K562 (cell line): Measurements from ENCODE around the gene GNS. TPM values are rescaled to one million over a fixed set of nuclear protein-coding genes. Genes with fewer than 3 reads are reported as not detected.

Experiments used
- ATAC-seq: fragments of 200-7000 bp; cut with Tn5 transposase; 3 replicates; pipeline ENCODE4 v1.9.1; 2020; ENCODE audit warnings: moderate library complexity
- BruUV-seq: library from RNA; stranded (reverse); fragments of 400-500 nt; replicated peaks from 2 replicates; lab custom pipeline; 2021; lab: Mats Ljungman, UMichigan
- CTCF ChIA-PET: fragments of 300-600 bp; formaldehyde crosslinking; extraction: SDS; loops from one replicate; lab custom pipeline; 2021; ENCODE audit warnings: low intra/inter-chr PET ratio; lab: Yijun Ruan, JAX
- POLR2A ChIA-PET: fragments of 300-600, 350-650 bp; sonication (Branson Sonifier 250); formaldehyde crosslinking; extraction: SDS; loops from one replicate; lab custom pipeline; 2021; ENCODE audit warnings: antibody characterized with exemption, inconsistent platforms; lab: Yijun Ruan, JAX
- DNase-seq, 4 experiments: peaks; one replicate each; pipeline versions ENCODE4 v3.0.0 to v3.0.0-alpha.2; 2011 to 2018; ENCODE audit warnings: low spot score in 3 of 4, mixed read lengths in 3 of 4; ENCODE audit errors: extremely low read depth in 1 of 4
- FAIRE-seq: peaks from 2 replicates; lab custom pipeline; 2011; peaks lifted over from hg19 to GRCh38; lab: Jason Lieb, UNC
- H2AFZ ChIP-seq: 2 replicates; pipeline ENCODE4 v1.6.0; 2011; ENCODE audit warnings: low read depth, low read length, control low read depth, inconsistent platforms
- H3K27ac ChIP-seq: fragments of 200-600 bp; 3 replicates; pipeline ENCODE4 v1.8.0; 2011; ENCODE audit warnings: low read depth, mild to moderate bottlenecking, control low read depth, inconsistent platforms, low read length, moderate library complexity, mixed read lengths; ENCODE audit errors: extremely low read depth
- H3K27me3 ChIP-seq, 2 experiments: fragments of 300-600 bp in 1 of 2; 2 replicates in 1 of 2; 3 replicates in 1 of 2; pipeline versions ENCODE4 v1.6.0 to v1.8.0; 2011; ENCODE audit warnings: inconsistent platforms in 2 of 2, low read length in 2 of 2, mild to moderate bottlenecking in 1 of 2, mixed read lengths in 1 of 2, moderate library complexity in 1 of 2; ENCODE audit not compliant: control insufficient read depth in 2 of 2, insufficient read depth in 2 of 2
- H3K36me3 ChIP-seq: fragments of 300-600 bp; 3 replicates; pipeline ENCODE4 v1.8.0; 2011; ENCODE audit warnings: mild to moderate bottlenecking, low read length, inconsistent platforms; ENCODE audit not compliant: control insufficient read depth, insufficient read depth
- H3K4me1 ChIP-seq, 2 experiments: fragments of 200-600 bp in 1 of 2; replicated peaks in 1 of 2; 2 replicates in 1 of 2; 3 replicates in 1 of 2; pipeline versions ENCODE4 v1.5.1 to v1.8.0; 2011; ENCODE audit warnings: inconsistent platforms in 2 of 2, low read length in 2 of 2, mild to moderate bottlenecking in 1 of 2, mixed read lengths in 1 of 2, moderate library complexity in 1 of 2; ENCODE audit not compliant: control insufficient read depth in 2 of 2, insufficient read depth in 2 of 2
- H3K4me2 ChIP-seq: 2 replicates; pipeline ENCODE4 v1.6.1; 2011; ENCODE audit warnings: low read length, control low read depth, inconsistent platforms, mixed read lengths; ENCODE audit not compliant: insufficient read depth
- H3K4me3 ChIP-seq: fragments of 200-600 bp; sonication (generic), shearing (Covaris generic); 2 replicates; pipeline ENCODE4 v1.5.1; 2016; ENCODE audit warnings: control low read depth, inconsistent platforms
- H3K79me2 ChIP-seq: fragments of 200-600 bp; 3 replicates; pipeline ENCODE4 v1.8.0; 2011; ENCODE audit warnings: low read length, inconsistent platforms; ENCODE audit not compliant: control insufficient read depth, insufficient read depth
- H3K9ac ChIP-seq, 2 experiments: 2 replicates each; pipeline versions ENCODE4 v1.6.0 to v1.6.1; 2011; ENCODE audit warnings: low read depth in 2 of 2, low read length in 2 of 2, control low read depth in 1 of 2, inconsistent platforms in 1 of 2, mild to moderate bottlenecking in 1 of 2, mixed read lengths in 1 of 2; ENCODE audit not compliant: insufficient read depth in 1 of 2
- H3K9me1 ChIP-seq: one replicate; pipeline ENCODE4 v1.6.0; 2011; ENCODE audit warnings: inconsistent platforms, mild to moderate bottlenecking, low read length, moderate library complexity; ENCODE audit not compliant: control insufficient read depth, insufficient read depth
- H3K9me3 ChIP-seq: replicated peaks from 2 replicates; pipeline ENCODE4 v1.5.1; 2011; ENCODE audit warnings: low read depth, low read length, inconsistent platforms; ENCODE audit not compliant: control insufficient read depth, insufficient read depth
- H4K20me1 ChIP-seq: replicated peaks from 2 replicates; pipeline ENCODE4 v1.6.1; 2011; ENCODE audit warnings: low read length, inconsistent platforms, mixed read lengths; ENCODE audit not compliant: control insufficient read depth, insufficient read depth
- CEBPG ChIP-seq, 3 experiments: fragments of 200-800 bp in 1 of 3; sonication (Bioruptor generic) in 1 of 3; sonication (generic) in 1 of 3; formaldehyde crosslinking in 1 of 3; IDR thresholded peaks in 2 of 3; conservative IDR thresholded peaks in 1 of 3; 2 replicates each; pipeline versions ENCODE4 v1.6.1 to v1.8.0; 2016 to 2022; ENCODE audit warnings: missing compliant biosample characterization in 2 of 3, missing genetic modification characterization in 2 of 3, mild to moderate bottlenecking in 1 of 3, missing genetic modification reagents in 1 of 3
- CXXC5 ChIP-seq: fragments of 250-450 bp; sonication (Bioruptor Pico); IDR thresholded peaks from 2 replicates; pipeline ENCODE4 v1.8.0; 2022; ENCODE audit warnings: inconsistent platforms, mild to moderate bottlenecking, moderate library complexity
- EP400 ChIP-seq: fragments of 450-650 bp; IDR thresholded peaks from 2 replicates; pipeline ENCODE4 v1.6.1; 2017; ENCODE audit warnings: antibody characterized with exemption, mild to moderate bottlenecking, moderate library complexity
- FIP1L1 ChIP-seq: fragments of 200-400 bp; formaldehyde crosslinking; IDR thresholded peaks from 2 replicates; pipeline ENCODE4 v1.6.1; 2018; ENCODE audit warnings: mild to moderate bottlenecking, low read depth, low read length; ENCODE audit not compliant: poor library complexity, severe bottlenecking
- GATAD2A ChIP-seq: fragments of 450-650 bp; IDR thresholded peaks from 2 replicates; pipeline ENCODE4 v1.6.1; 2017
- HDAC8 ChIP-seq: fragments of 450-650 bp; IDR thresholded peaks from 2 replicates; pipeline ENCODE4 v1.6.1; 2016; ENCODE audit warnings: mild to moderate bottlenecking, missing genetic modification characterization, moderate library complexity, missing compliant biosample characterization
- JUN ChIP-seq, 2 experiments: sonication (generic) in 1 of 2; formaldehyde crosslinking in 1 of 2; IDR thresholded peaks; 2 replicates each; pipeline versions ENCODE4 v1.6.1 to v1.8.0; 2012 to 2022; ENCODE audit warnings: borderline replicate concordance in 2 of 2, mild to moderate bottlenecking in 2 of 2, improper control_type of control experiment in 1 of 2, low read depth in 1 of 2, low read length in 1 of 2, missing genetic modification reagents in 1 of 2
- JUND ChIP-seq, 2 experiments: IDR thresholded peaks; 2 replicates in 1 of 2; 3 replicates in 1 of 2; pipeline ENCODE4 v1.6.1; 2011; ENCODE audit warnings: borderline replicate concordance in 2 of 2, low read depth in 2 of 2, low read length in 2 of 2, improper control_type of control experiment in 1 of 2, missing biosample characterization in 1 of 2, missing genetic modification characterization in 1 of 2, missing genetic modification reagents in 1 of 2
- NFIC ChIP-seq: fragments of 450-650 bp; IDR thresholded peaks from 2 replicates; pipeline ENCODE4 v1.6.1; 2017; ENCODE audit warnings: mild to moderate bottlenecking, inconsistent platforms
- ZNF354B ChIP-seq: fragments of 250-450 bp; sonication (Bioruptor Pico); IDR thresholded peaks from 2 replicates; pipeline ENCODE4 v1.4.0; 2020
- ZNF589 ChIP-seq: fragments of 200-800 bp; sonication (Bioruptor generic); IDR thresholded peaks from 2 replicates; pipeline ENCODE4 v1.6.1; 2016; ENCODE audit warnings: low read depth, missing genetic modification characterization, missing compliant biosample characterization
- WGBS: fragments of 100-300 bp; shearing (Covaris generic); methylation state at CpG from one replicate; pipeline ENCODE4 v1.1.6; 2016; ENCODE audit warnings: low coverage, mixed read lengths; ENCODE audit not compliant: insufficient coverage; ENCODE audit errors: missing lambda C conversion rate; 5-methylcytosine and 5-hydroxymethylcytosine counted together
- in situ Hi-C: fragments of 300-500 bp; cut with MboI; formaldehyde crosslinking; loops from 4 replicates; pipeline ENCODE4 v1.15.0; 2018; ENCODE audit warnings: inconsistent platforms, mixed read lengths
- intact Hi-C: fragments of 100-400 bp; cut with micrococcal nuclease; formaldehyde crosslinking; loops from 2 replicates; pipeline ENCODE4 v1.14.2; 2022
- polyA plus RNA-seq, 8 experiments: library from polyadenylated mRNA; depleted of rRNA in 4 of 8; stranded (reverse) in 5 of 8; unstranded in 3 of 8; fragments of >200 nt; fragmentation: Nextera tagmentation in 2 of 8; fragmentation: Illumina TruSeq in 1 of 8; extraction: Ambion mirVana in 2 of 8; extraction: Trizol in 1 of 8; gene quantifications; 2 replicates each; pipeline versions ENCODE4 v1.2.1 to v1.2.3, GENCODE V29; 2011 to 2014; ENCODE audit warnings: inconsistent platforms in 1 of 8, missing spikeins in 1 of 8
- total RNA-seq, 7 experiments: library from RNA; depleted of rRNA in 6 of 7; stranded (reverse); fragments of >200 nt in 6 of 7; fragmentation: Illumina TruSeq in 2 of 7; extraction: Trizol in 2 of 7; gene quantifications; 2 replicates each; pipeline versions ENCODE4 v1.2.1 to v1.2.3, GENCODE V29; 2011 to 2021; ENCODE audit warnings: low replicate concordance in 1 of 7
- TF ChIP-seq, protein P1 (sequence below): sonication (generic); formaldehyde crosslinking; IDR thresholded peaks from 2 replicates; pipeline ENCODE4 v1.8.1; 2022; ENCODE audit warnings: missing genetic modification reagents
- TF ChIP-seq, protein P2 (sequence below), 2 experiments: fragments of 450-650 bp in 1 of 2; sonication (generic) in 1 of 2; formaldehyde crosslinking in 1 of 2; IDR thresholded peaks in 1 of 2; conservative IDR thresholded peaks in 1 of 2; 2 replicates each; pipeline versions ENCODE4 v1.6.1 to v1.8.1; 2016 to 2023; ENCODE audit warnings: mild to moderate bottlenecking in 2 of 2, moderate library complexity in 2 of 2, inconsistent platforms in 1 of 2, missing genetic modification reagents in 1 of 2
- TF ChIP-seq, protein P3 (sequence below): fragments of 250-450 bp; sonication (Bioruptor Pico); IDR thresholded peaks from 2 replicates; pipeline ENCODE4 v1.4.0; 2020; ENCODE audit warnings: mild to moderate bottlenecking, moderate library complexity, borderline replicate concordance

GNS gene
- total and polyA plus RNA-seq, 9 of the 15 experiments (the other 6 are each of a cell fraction or from before 2014, with no cell fraction given): 4.6 to 30.3 (median 18.9) TPM

DNA sequence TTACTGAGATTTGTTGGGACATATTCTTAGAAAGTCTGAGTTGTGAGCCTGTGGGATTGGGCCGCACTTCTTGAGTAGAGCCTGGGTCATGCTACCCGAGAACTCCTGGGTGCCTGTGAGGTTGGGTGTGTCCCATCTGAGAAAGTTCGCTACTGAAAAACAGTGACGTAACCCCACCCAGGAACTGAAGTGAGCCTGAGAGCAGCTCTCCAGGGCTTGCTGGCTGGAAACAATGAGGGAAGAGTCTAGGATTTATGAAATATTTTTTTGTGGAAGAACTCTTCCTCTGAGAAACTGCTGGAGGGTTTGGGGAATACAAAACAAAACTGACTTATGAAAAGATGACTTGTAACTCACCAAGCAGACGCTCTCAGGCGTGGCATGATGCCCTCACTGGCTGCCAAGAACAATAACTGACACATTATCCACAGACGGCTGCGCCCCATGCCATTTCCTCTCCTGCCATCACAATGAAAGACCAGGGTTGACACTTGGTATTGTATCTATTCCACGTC is 79.7 kb downstream of the GNS start:
- H3K4me3 ChIP-seq: no peak overlapping the region
- peak; percentile 65 to 82 (median 70) for DNase-seq
- peak overlapping the region; percentile 36; the same call in 1 of the 2 replicates for H2AFZ ChIP-seq
- ChIA-PET CTCF (no interaction called here), POLR2A (interaction anchor here (0.5 to 1.9 kb wide), 9 partner anchors 10 to 1604 kb away, joined by 3 to 5 read pairs (median 3); no protein-coding TSS in a partner anchor)
- H3K79me2 ChIP-seq: peaks cover 76% of the 10 kb centered on the region
- H3K27ac ChIP-seq: peak overlapping the region; percentile 51
- peak overlapping the region; percentile 59 for H3K4me2 ChIP-seq
- H3K27me3 ChIP-seq: no peaks in the 10 kb centered on the region
- BruUV-seq: no TSS peak
- in situ Hi-C loops (no loop called here), intact Hi-C loops (no loop called here)
- no peaks in the 10 kb centered on the region for H3K9me3 ChIP-seq
- peak; percentile 93 for ATAC-seq
- peaks cover under 1% of the 10 kb centered on the region; the same call in 2 of the 3 replicates for H3K36me3 ChIP-seq
- peak overlapping the region; percentile 44 to 49; a peak in 3 of 4 replicates for H3K9ac ChIP-seq
- no peaks in the 10 kb centered on the region for H3K9me1 ChIP-seq
- WGBS: 41% methylated on average over 9 of the region's 9 CpGs
- peaks cover 24 to 31% of the 10 kb centered on the region in 2 experiments for H3K4me1 ChIP-seq
- no peaks in the 10 kb centered on the region for H4K20me1 ChIP-seq
- FAIRE-seq: peak; percentile 81
- peak; percentile 83 for TF ChIP-seq JUND (IDR thresholded peaks at IDR 0.05; ENCODE audit: borderline replicate concordance, low read depth, low read length)
- TF ChIP-seq JUND (tag; IDR thresholded peaks at IDR 0.05; ENCODE audit: borderline replicate concordance, low read depth, low read length): peak; percentile 82; the same call in 1 of the 3 replicates
- TF ChIP-seq, protein P1, sequence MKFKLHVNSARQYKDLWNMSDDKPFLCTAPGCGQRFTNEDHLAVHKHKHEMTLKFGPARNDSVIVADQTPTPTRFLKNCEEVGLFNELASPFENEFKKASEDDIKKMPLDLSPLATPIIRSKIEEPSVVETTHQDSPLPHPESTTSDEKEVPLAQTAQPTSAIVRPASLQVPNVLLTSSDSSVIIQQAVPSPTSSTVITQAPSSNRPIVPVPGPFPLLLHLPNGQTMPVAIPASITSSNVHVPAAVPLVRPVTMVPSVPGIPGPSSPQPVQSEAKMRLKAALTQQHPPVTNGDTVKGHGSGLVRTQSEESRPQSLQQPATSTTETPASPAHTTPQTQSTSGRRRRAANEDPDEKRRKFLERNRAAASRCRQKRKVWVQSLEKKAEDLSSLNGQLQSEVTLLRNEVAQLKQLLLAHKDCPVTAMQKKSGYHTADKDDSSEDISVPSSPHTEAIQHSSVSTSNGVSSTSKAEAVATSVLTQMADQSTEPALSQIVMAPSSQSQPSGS (CRISPR knock-in tag): no peak
- TF ChIP-seq FIP1L1: no peak
- TF ChIP-seq ZNF354B (CRISPR knock-in tag): no peak
- no peak for TF ChIP-seq CEBPG (CRISPR knock-in tag; IDR thresholded peaks at IDR 0.05)
- peak in 1 of 2 experiments; percentile 67; a peak in 2 of 4 replicates for TF ChIP-seq CEBPG (tag; conservative IDR thresholded peaks at IDR 0.05 in 1 of 2, IDR thresholded peaks at IDR 0.05 in 1 of 2)
- TF ChIP-seq EP400: peak; percentile 5; the same call in 1 of the 2 replicates
- no peak for TF ChIP-seq GATAD2A
- TF ChIP-seq ZNF589 (CRISPR knock-in tag): 0 out of 2 replicates have a peak, but pooled peaks have one; percentile 48
- TF ChIP-seq JUN (IDR thresholded peaks at IDR 0.05; ENCODE audit: borderline replicate concordance, low read depth, low read length): 0 out of 2 replicates have a peak, but pooled peaks have one; percentile 51
- TF ChIP-seq JUN (CRISPR knock-in tag; IDR thresholded peaks at IDR 0.05; ENCODE audit: borderline replicate concordance): no peak
- peak; percentile 21; the same call in 1 of the 2 replicates for TF ChIP-seq CXXC5
- no peak for TF ChIP-seq NFIC
- TF ChIP-seq, protein P2, sequence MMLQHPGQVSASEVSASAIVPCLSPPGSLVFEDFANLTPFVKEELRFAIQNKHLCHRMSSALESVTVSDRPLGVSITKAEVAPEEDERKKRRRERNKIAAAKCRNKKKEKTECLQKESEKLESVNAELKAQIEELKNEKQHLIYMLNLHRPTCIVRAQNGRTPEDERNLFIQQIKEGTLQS (IDR thresholded peaks at IDR 0.05): peak; percentile 93
- TF ChIP-seq, protein P2 (CRISPR knock-in tag; conservative IDR thresholded peaks at IDR 0.05): no peak
- TF ChIP-seq, protein P3, sequence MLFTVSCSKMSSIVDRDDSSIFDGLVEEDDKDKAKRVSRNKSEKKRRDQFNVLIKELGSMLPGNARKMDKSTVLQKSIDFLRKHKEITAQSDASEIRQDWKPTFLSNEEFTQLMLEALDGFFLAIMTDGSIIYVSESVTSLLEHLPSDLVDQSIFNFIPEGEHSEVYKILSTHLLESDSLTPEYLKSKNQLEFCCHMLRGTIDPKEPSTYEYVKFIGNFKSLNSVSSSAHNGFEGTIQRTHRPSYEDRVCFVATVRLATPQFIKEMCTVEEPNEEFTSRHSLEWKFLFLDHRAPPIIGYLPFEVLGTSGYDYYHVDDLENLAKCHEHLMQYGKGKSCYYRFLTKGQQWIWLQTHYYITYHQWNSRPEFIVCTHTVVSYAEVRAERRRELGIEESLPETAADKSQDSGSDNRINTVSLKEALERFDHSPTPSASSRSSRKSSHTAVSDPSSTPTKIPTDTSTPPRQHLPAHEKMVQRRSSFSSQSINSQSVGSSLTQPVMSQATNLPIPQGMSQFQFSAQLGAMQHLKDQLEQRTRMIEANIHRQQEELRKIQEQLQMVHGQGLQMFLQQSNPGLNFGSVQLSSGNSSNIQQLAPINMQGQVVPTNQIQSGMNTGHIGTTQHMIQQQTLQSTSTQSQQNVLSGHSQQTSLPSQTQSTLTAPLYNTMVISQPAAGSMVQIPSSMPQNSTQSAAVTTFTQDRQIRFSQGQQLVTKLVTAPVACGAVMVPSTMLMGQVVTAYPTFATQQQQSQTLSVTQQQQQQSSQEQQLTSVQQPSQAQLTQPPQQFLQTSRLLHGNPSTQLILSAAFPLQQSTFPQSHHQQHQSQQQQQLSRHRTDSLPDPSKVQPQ (CRISPR knock-in tag): no peak
- no peak for TF ChIP-seq HDAC8 (tag)
